OCI-LY7 (cell line): Measurements from ENCODE around the gene SGSM2. TPM values are rescaled to one million over a fixed set of nuclear protein-coding genes. Genes with fewer than 3 reads are reported as not detected.

ENCODE experiments used
- BruUV-seq: library from RNA; stranded (reverse); fragments of 400-500 nt; replicated peaks from 2 replicates; lab custom pipeline; 2021; lab: Mats Ljungman, UMichigan
- CTCF ChIA-PET: fragments of 300-600 bp; sonication (Branson Sonifier 250); formaldehyde crosslinking; loops from one replicate; lab custom pipeline; 2022; ENCODE audit warnings: antibody characterized with exemption; ENCODE audit not compliant: unreplicated experiment; lab: Charles Lee
- POLR2A ChIA-PET: fragments of 300-600 bp; sonication (Branson Sonifier 250); formaldehyde crosslinking; loops from one replicate; lab custom pipeline; 2022; ENCODE audit warnings: antibody characterized with exemption; lab: Charles Lee
- DNase-seq: peaks from one replicate; pipeline ENCODE4 v3.0.0-alpha.2; 2015; ENCODE audit warnings: low spot score
- H2AFZ ChIP-seq: fragments of 200-600 bp; sonication (generic), shearing (Covaris generic); 2 replicates; pipeline ENCODE4 v1.6.1; 2014; ENCODE audit warnings: mild to moderate bottlenecking, antibody characterized with exemption, low read length, moderate library complexity
- H3K27ac ChIP-seq: fragments of 200-600 bp; sonication (generic); 2 replicates; pipeline ENCODE4 v1.5.1; 2014; ENCODE audit warnings: mixed run types, low read depth, mild to moderate bottlenecking, moderate library complexity, low read length, inconsistent platforms; ENCODE audit not compliant: poor library complexity, severe bottlenecking
- H3K36me3 ChIP-seq: fragments of 200-600 bp; sonication (generic); 2 replicates; pipeline ENCODE4 v1.6.1; 2014; ENCODE audit warnings: mild to moderate bottlenecking, antibody characterized with exemption, low read length, moderate library complexity, mixed read lengths; ENCODE audit not compliant: insufficient read depth
- H3K4me1 ChIP-seq: fragments of 200-600 bp; sonication (generic); 2 replicates; pipeline ENCODE4 v1.5.1; 2014; ENCODE audit warnings: mild to moderate bottlenecking, low read length; ENCODE audit not compliant: insufficient read depth, poor library complexity, severe bottlenecking
- H3K4me2 ChIP-seq: fragments of 200-600 bp; sonication (generic); 2 replicates; pipeline ENCODE4 v1.6.1; 2014; ENCODE audit warnings: mild to moderate bottlenecking, low read length
- H3K4me3 ChIP-seq: fragments of 200-600 bp; sonication (generic); 2 replicates; pipeline ENCODE4 v1.5.1; 2014; ENCODE audit warnings: mild to moderate bottlenecking, low read depth, low read length; ENCODE audit not compliant: poor library complexity, severe bottlenecking
- H3K79me2 ChIP-seq: fragments of 200-600 bp; sonication (generic); 2 replicates; pipeline ENCODE4 v1.6.1; 2016; ENCODE audit warnings: low read depth, mild to moderate bottlenecking, low read length, moderate library complexity, mixed read lengths; ENCODE audit not compliant: insufficient read depth
- H3K9me2 ChIP-seq: fragments of 200-600 bp; sonication (generic); 2 replicates; pipeline ENCODE4 v1.6.1; 2016; ENCODE audit warnings: mild to moderate bottlenecking, low read length, mixed read lengths; ENCODE audit not compliant: insufficient read depth
- H3K9me3 ChIP-seq: fragments of 200-600 bp; sonication (generic); 2 replicates; pipeline ENCODE4 v1.6.1; 2014; ENCODE audit warnings: mild to moderate bottlenecking, mixed run types, low read length, mixed read lengths
- H4K20me1 ChIP-seq: fragments of 200-600 bp; sonication (generic); 2 replicates; pipeline ENCODE4 v1.6.1; 2014; ENCODE audit warnings: mild to moderate bottlenecking, antibody characterized with exemption, low read length, moderate library complexity, mixed read lengths; ENCODE audit not compliant: insufficient read depth
- EZH2phosphoT487 ChIP-seq: fragments of 200-600 bp; sonication (generic); IDR thresholded peaks from 2 replicates; pipeline ENCODE4 v1.6.1; 2018; ENCODE audit warnings: low read depth, borderline replicate concordance, mild to moderate bottlenecking, mixed run types, antibody characterized with exemption, low read length, moderate library complexity, mixed read lengths
- intact Hi-C: fragments of 100-400 bp; cut with micrococcal nuclease; formaldehyde crosslinking; loops from one replicate; pipeline ENCODE4 v1.10.0; 2022; ENCODE audit not compliant: unreplicated experiment
- total RNA-seq, 2 experiments: library from RNA; depleted of rRNA in 1 of 2; stranded (reverse); fragments of >200 nt in 1 of 2; shearing (Covaris generic) in 1 of 2; gene quantifications; 2 replicates each; pipeline ENCODE4 v1.2.3, GENCODE V29; 2014 to 2022
- TF ChIP-seq, protein P1 (sequence below): fragments of 200-600 bp; sonication (generic); conservative IDR thresholded peaks from 2 replicates; pipeline ENCODE4 v1.5.1; 2014; ENCODE audit warnings: mild to moderate bottlenecking, antibody characterized with exemption, low read length, moderate library complexity, mixed read lengths

The SGSM2 gene
- total RNA-seq, 2 experiments from 2014 or later = 44.0 to 50.6 TPM

- POLR2A ChIA-PET = no interaction called here
- no peaks in the 10 kb centered on the region for H3K79me2 ChIP-seq
- TF ChIP-seq EZH2phosphoT487 = no peak
- TF ChIP-seq, protein P1, sequence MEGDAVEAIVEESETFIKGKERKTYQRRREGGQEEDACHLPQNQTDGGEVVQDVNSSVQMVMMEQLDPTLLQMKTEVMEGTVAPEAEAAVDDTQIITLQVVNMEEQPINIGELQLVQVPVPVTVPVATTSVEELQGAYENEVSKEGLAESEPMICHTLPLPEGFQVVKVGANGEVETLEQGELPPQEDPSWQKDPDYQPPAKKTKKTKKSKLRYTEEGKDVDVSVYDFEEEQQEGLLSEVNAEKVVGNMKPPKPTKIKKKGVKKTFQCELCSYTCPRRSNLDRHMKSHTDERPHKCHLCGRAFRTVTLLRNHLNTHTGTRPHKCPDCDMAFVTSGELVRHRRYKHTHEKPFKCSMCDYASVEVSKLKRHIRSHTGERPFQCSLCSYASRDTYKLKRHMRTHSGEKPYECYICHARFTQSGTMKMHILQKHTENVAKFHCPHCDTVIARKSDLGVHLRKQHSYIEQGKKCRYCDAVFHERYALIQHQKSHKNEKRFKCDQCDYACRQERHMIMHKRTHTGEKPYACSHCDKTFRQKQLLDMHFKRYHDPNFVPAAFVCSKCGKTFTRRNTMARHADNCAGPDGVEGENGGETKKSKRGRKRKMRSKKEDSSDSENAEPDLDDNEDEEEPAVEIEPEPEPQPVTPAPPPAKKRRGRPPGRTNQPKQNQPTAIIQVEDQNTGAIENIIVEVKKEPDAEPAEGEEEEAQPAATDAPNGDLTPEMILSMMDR = no peak
- H3K4me1 ChIP-seq = peaks cover 10% of the 10 kb centered on the region
- no peak overlapping the region for H3K4me3 ChIP-seq
- BruUV-seq = no TSS peak
- H4K20me1 ChIP-seq = no peaks in the 10 kb centered on the region
- no peak overlapping the region for H3K4me2 ChIP-seq
- H3K9me3 ChIP-seq = no peaks in the 10 kb centered on the region
- no peaks in the 10 kb centered on the region for H3K36me3 ChIP-seq
- H3K9me2 ChIP-seq = no peaks in the 10 kb centered on the region
- no peak overlapping the region for H3K27ac ChIP-seq
- intact Hi-C loops = no loop called here
- CTCF ChIA-PET = no interaction called here
- DNase-seq = no peak
- H2AFZ ChIP-seq = no peak overlapping the region
Measured at GRCh38 chr17:2357237-2357636, 19.9 kb downstream of the SGSM2 start.

- no peaks in the 10 kb centered on the region for H3K9me3 ChIP-seq
- no peaks in the 10 kb centered on the region for H3K79me2 ChIP-seq
- H4K20me1 ChIP-seq = no peaks in the 10 kb centered on the region
- DNase-seq = no peak
- ChIA-PET POLR2A (no interaction called here), CTCF (no interaction called here)
- no peak overlapping the region for H2AFZ ChIP-seq
- no peak overlapping the region for H3K4me2 ChIP-seq
- H3K4me3 ChIP-seq = no peak overlapping the region
- TF ChIP-seq, protein P1 = no peak
- no peak for TF ChIP-seq EZH2phosphoT487
- no peaks in the 10 kb centered on the region for H3K36me3 ChIP-seq
- BruUV-seq = no TSS peak
- peaks cover 10% of the 10 kb centered on the region for H3K4me1 ChIP-seq
- no peak overlapping the region for H3K27ac ChIP-seq
- intact Hi-C loops = no loop called here
- H3K9me2 ChIP-seq = no peaks in the 10 kb centered on the region
Measured at GRCh38 chr17:2357931-2358434, 20.7 kb downstream of the SGSM2 start.

DNA sequence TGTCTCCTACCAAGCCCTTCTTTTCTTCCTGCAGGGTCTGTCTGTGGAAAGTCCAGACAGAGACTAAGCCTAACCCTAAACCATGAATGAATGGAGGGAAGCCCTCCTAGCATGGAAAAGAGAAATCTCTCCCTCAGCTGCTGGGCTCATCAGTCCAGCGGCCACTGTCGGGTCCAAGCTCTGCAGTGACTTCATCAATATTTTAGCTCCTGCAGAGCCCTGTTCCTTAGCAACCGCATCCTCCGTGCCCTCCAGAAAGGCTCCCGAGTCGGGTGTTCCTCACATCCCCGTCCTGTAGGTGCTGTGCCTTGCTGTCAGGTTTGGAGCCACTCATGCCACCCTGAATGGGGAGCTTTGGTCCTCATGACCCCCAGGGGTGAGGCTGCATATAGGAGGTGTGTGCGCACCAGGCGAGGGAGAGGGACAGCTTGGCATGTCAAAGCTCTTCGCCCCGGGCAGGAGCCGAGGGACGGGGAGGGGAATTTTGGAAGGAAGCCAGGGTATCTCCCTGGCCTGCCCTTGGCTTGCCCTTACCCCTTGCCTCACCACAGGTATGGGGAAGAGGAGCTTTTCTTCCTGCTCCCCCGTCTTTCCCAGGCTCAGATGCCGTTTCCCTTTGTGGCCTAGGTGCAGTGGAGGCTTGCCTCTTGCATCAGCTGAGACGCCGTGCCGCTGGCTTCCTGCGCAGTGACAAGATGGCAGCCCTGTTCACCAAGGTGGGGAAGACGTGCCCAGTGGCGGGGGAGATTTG is 23.9 kb downstream of the SGSM2 start:
- intact Hi-C loops = no loop called here
- ChIA-PET POLR2A (interaction anchor here (1.1 kb wide), 1 partner anchor 15 kb away, joined by 3 read pairs; no protein-coding TSS in a partner anchor), CTCF (no interaction called here)
- H3K36me3 ChIP-seq = no peaks in the 10 kb centered on the region
- no peaks in the 10 kb centered on the region for H3K9me2 ChIP-seq
- no peak overlapping the region for H3K4me2 ChIP-seq
- H3K79me2 ChIP-seq = no peaks in the 10 kb centered on the region
- no peaks in the 10 kb centered on the region for H4K20me1 ChIP-seq
- TF ChIP-seq, protein P1 = no peak
- TF ChIP-seq EZH2phosphoT487 = no peak
- no peak overlapping the region for H2AFZ ChIP-seq
- no TSS peak for BruUV-seq
- DNase-seq = no peak
- no peak overlapping the region for H3K4me3 ChIP-seq
- H3K9me3 ChIP-seq = no peaks in the 10 kb centered on the region
- no peak overlapping the region for H3K27ac ChIP-seq
- no peaks in the 10 kb centered on the region for H3K4me1 ChIP-seq
